Smooth muscle cell (in vitro differentiated cells): ENCODE results near the gene FEZ2. TPM values are rescaled to one million over a fixed set of nuclear protein-coding genes. Genes with fewer than 3 reads are reported as not detected.
A peak's percentile ranks its signal among the peaks of the same experiment; 100 is the strongest.

Experiments used
- DNase-seq: peaks from one replicate; lab custom pipeline; 2025; ENCODE audit not compliant: unreplicated experiment; lab: John Stamatoyannopoulos, UW
- H2AFZ ChIP-seq: fragments of 200-600 bp; sonication (generic); 2 replicates; pipeline ENCODE4 v1.6.0; 2016; ENCODE audit warnings: antibody characterized with exemption, low read depth, mild to moderate bottlenecking
- H3F3A ChIP-seq: fragments of 200-600 bp; sonication (generic); 2 replicates; pipeline ENCODE4 v1.6.0; 2017; ENCODE audit warnings: antibody characterized with exemption, low read depth
- H3K27ac ChIP-seq: fragments of 200-600 bp; sonication (generic); 2 replicates; pipeline ENCODE4 v1.5.1; 2016; ENCODE audit warnings: low read depth, mild to moderate bottlenecking
- H3K27me3 ChIP-seq: fragments of 200-600 bp; sonication (generic); 2 replicates; pipeline ENCODE4 v1.6.1; 2016; ENCODE audit warnings: low read depth, mild to moderate bottlenecking
- H3K36me3 ChIP-seq: fragments of 200-600 bp; sonication (generic); 2 replicates; pipeline ENCODE4 v1.5.1; 2016; ENCODE audit warnings: low read depth
- H3K4me1 ChIP-seq: fragments of 200-600 bp; sonication (generic); 2 replicates; pipeline ENCODE4 v1.5.1; 2016; ENCODE audit warnings: low read depth
- H3K4me2 ChIP-seq: fragments of 200-600 bp; sonication (generic); 2 replicates; pipeline ENCODE4 v1.6.0; 2016; ENCODE audit warnings: mild to moderate bottlenecking
- H3K4me3 ChIP-seq: fragments of 200-600 bp; sonication (generic); 2 replicates; pipeline ENCODE4 v1.5.1; 2016; ENCODE audit warnings: mild to moderate bottlenecking
- H3K79me2 ChIP-seq: fragments of 200-600 bp; sonication (generic); 2 replicates; pipeline ENCODE4 v1.6.0; 2016; ENCODE audit warnings: low read depth, mild to moderate bottlenecking
- H3K9ac ChIP-seq: fragments of 200-600 bp; sonication (generic); 2 replicates; pipeline ENCODE4 v1.6.0; 2016; ENCODE audit warnings: low read depth
- H3K9me3 ChIP-seq: fragments of 200-600 bp; sonication (generic); replicated peaks from 2 replicates; pipeline ENCODE4 v1.5.1; 2016; ENCODE audit warnings: low read depth
- H4K20me1 ChIP-seq: fragments of 200-600 bp; sonication (generic); 2 replicates; pipeline ENCODE4 v1.6.0; 2016; ENCODE audit warnings: low read depth
- WGBS: methylation state at CpG from one replicate; pipeline ENCODE4 v1.1.7; 2016; ENCODE audit warnings: low lambda C conversion rate; 5-methylcytosine and 5-hydroxymethylcytosine counted together
- polyA plus RNA-seq: library from polyadenylated mRNA; unstranded; fragments of >200 nt; fragmentation: Nextera tagmentation; extraction: Ambion mirVana; gene quantifications from 2 replicates; pipeline ENCODE4 v1.2.1, GENCODE V29; 2016
- total RNA-seq: library from RNA; depleted of rRNA; stranded (reverse); fragments of >200 nt; gene quantifications from 2 replicates; pipeline ENCODE4 v1.2.3, GENCODE V29; 2014
- TF ChIP-seq, protein P1 (sequence below): fragments of 200-600 bp; sonication (generic); IDR thresholded peaks from 2 replicates; pipeline ENCODE4 v1.5.1; 2017; ENCODE audit warnings: borderline replicate concordance, mild to moderate bottlenecking, antibody characterized with exemption; ENCODE audit not compliant: insufficient read depth, poor library complexity, severe bottlenecking

The FEZ2 gene
- total and polyA plus RNA-seq, 2 experiments from 2014 or later, result 17.7 to 69.0 TPM

DNA sequence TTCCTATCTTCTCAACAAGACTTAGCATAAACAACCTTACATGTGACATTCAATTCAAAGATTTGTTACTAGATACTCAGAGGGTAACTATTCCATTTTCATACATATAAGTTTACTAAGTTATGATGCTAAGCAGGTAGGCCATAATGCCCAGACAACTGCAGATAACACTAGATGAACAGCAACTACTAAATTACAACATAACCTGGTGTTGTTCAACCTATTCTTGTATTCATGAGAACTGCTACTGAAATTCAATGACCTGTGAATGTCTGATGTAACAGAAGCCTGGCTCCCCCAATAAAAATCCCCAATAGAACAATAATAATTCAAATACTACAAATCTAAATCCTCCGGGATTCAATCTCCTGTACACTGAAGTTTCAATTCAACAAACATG lies 24.8 kb downstream of the FEZ2 start:
- H3K27ac ChIP-seq, result no peak overlapping the region
- H3F3A ChIP-seq, result peaks cover 4% of the 10 kb centered on the region
- TF ChIP-seq, protein P1, sequence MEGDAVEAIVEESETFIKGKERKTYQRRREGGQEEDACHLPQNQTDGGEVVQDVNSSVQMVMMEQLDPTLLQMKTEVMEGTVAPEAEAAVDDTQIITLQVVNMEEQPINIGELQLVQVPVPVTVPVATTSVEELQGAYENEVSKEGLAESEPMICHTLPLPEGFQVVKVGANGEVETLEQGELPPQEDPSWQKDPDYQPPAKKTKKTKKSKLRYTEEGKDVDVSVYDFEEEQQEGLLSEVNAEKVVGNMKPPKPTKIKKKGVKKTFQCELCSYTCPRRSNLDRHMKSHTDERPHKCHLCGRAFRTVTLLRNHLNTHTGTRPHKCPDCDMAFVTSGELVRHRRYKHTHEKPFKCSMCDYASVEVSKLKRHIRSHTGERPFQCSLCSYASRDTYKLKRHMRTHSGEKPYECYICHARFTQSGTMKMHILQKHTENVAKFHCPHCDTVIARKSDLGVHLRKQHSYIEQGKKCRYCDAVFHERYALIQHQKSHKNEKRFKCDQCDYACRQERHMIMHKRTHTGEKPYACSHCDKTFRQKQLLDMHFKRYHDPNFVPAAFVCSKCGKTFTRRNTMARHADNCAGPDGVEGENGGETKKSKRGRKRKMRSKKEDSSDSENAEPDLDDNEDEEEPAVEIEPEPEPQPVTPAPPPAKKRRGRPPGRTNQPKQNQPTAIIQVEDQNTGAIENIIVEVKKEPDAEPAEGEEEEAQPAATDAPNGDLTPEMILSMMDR, result no peak
- H3K9ac ChIP-seq, result no peak overlapping the region
- DNase-seq, result no peak
- no peaks in the 10 kb centered on the region for H4K20me1 ChIP-seq
- H3K4me3 ChIP-seq, result no peak overlapping the region
- H3K4me1 ChIP-seq, result peaks cover 13% of the 10 kb centered on the region
- WGBS, result 94% methylated on average over 1 of the region's 1 CpG
- H3K9me3 ChIP-seq, result no peaks in the 10 kb centered on the region
- no peak overlapping the region for H2AFZ ChIP-seq
- H3K36me3 ChIP-seq, result peaks cover 12% of the 10 kb centered on the region
- H3K79me2 ChIP-seq, result peaks cover 7% of the 10 kb centered on the region
- H3K4me2 ChIP-seq, result no peak overlapping the region
- H3K27me3 ChIP-seq, result no peaks in the 10 kb centered on the region

DNA sequence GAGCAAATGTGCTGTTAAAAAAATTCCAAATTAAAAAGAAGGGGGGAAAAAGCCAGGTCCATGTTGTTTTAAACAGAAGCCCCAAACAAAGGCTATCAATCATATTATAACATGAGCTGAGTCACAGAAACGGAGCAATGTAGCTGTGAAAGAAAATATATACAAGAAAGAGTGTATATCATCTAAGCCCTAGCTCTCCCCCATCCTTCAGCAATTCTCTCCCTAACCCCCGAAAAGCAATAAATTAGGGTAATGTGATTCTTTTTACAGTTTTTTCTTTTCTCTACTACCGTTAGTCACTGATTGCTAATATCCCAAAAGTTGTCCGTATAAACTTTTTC lies 25.3 kb downstream of the FEZ2 start:
- Histone ChIP-seq H3K79me2 (peaks cover 7% of the 10 kb centered on the region), H3K4me2 (no peak overlapping the region), H3F3A (peaks cover 4% of the 10 kb centered on the region)

GRCh38 chr2:36572054-36572718 lies 25.8 kb downstream of the FEZ2 start:
- Histone ChIP-seq H3K4me3 (no peak overlapping the region), H3F3A (peaks cover 4% of the 10 kb centered on the region), H3K79me2 (peaks cover 10% of the 10 kb centered on the region), H3K4me1 (peaks cover 13% of the 10 kb centered on the region), H2AFZ (no peak overlapping the region), H3K36me3 (peaks cover 7% of the 10 kb centered on the region), H3K27ac (no peak overlapping the region), H3K4me2 (no peak overlapping the region), H3K27me3 (no peaks in the 10 kb centered on the region), H3K9me3 (no peaks in the 10 kb centered on the region), H4K20me1 (no peaks in the 10 kb centered on the region), H3K9ac (no peak overlapping the region)
- TF ChIP-seq, protein P1, result no peak
- DNase-seq, result no peak
- WGBS, result 71% methylated on average over 3 of the region's 3 CpGs

More for the DNA sequence above, 25.3 kb downstream of the FEZ2 start:
- TF ChIP-seq, protein P1, result no peak
- DNase-seq, result no peak
- Histone ChIP-seq H3K27me3 (no peaks in the 10 kb centered on the region), H3K4me1 (peaks cover 13% of the 10 kb centered on the region), H4K20me1 (no peaks in the 10 kb centered on the region), H3K36me3 (peaks cover 8% of the 10 kb centered on the region), H3K4me3 (no peak overlapping the region), H2AFZ (no peak overlapping the region), H3K9ac (no peak overlapping the region), H3K9me3 (no peaks in the 10 kb centered on the region), H3K27ac (no peak overlapping the region)
- WGBS, result 58% methylated on average over 4 of the region's 4 CpGs

GRCh38 chr2:36570416-36570815 lies 27.6 kb downstream of the FEZ2 start:
- H3K79me2 ChIP-seq, result peaks cover 19% of the 10 kb centered on the region

More at GRCh38 chr2:36570416-36570815, 27.6 kb downstream of the FEZ2 start:
- H3K27ac ChIP-seq, result peak overlapping the region; percentile 79
- no peak overlapping the region for H3K9ac ChIP-seq
- 33% methylated on average over 1 of the region's 1 CpG for WGBS
- peaks cover 13% of the 10 kb centered on the region for H3K4me1 ChIP-seq
- H2AFZ ChIP-seq, result no peak overlapping the region
- no peak overlapping the region for H3K4me2 ChIP-seq
- peaks cover 4% of the 10 kb centered on the region for H3F3A ChIP-seq
- no peak for DNase-seq
- TF ChIP-seq, protein P1, result no peak
- no peak overlapping the region for H3K4me3 ChIP-seq
- H3K27me3 ChIP-seq, result no peaks in the 10 kb centered on the region
- no peaks in the 10 kb centered on the region for H3K9me3 ChIP-seq
- no peaks in the 10 kb centered on the region for H3K36me3 ChIP-seq
- H4K20me1 ChIP-seq, result no peaks in the 10 kb centered on the region
